SHP77 (cell line): ENCODE measurements around the gene PSEN2.

ENCODE experiments used
- DNase-seq, 2 experiments: peaks; one replicate each; lab custom pipeline; 2025; lab: John Stamatoyannopoulos, UW

Gene PSEN2

DNA sequence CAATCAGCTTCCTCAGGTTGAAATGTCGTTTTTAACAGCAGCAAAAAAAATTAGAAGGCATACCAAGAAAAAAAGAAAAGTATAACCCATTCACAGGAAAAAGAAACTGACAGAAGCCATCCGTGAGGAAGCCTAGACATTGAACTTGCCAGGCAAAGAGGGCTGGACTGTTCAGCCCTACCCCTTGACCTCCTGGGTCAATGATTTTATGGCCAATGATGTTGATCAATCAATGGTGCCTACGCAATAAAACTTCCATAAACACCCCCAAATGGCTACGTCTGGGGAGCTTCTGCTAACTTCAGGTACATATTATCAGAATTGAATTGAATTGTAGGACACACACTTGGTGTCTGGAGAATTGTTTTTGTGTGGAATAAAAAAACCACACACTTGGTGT lies 4.8 kb upstream of the PSEN2 start:
- DNase-seq, result no peak

DNA sequence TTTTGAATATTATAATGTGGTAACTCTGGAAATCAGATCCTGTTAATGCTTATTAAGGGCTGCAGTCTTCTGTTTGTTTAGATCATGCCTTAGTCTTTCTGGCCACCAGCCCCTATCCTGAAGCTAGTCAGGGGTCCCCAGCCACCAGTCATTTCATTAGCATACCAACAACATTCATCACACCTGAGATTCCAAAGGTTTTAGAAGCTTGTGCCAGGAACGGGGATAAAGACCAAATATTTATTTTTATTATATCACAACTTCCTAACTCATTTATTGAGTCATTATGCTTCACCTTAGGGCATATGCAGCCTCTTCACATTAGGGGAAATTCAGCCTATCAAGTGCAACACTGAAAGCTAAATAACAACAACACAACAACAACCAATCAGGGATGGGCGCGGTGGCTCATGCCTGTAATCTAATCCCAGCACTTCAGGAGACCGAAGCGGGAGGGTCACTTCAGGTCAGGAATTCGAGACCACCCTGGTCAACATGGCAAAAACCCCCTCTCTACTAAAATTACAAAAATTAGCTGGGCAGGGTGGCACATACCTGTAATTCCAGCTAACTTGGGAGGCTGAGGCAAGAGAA lies 2.9 kb upstream of the PSEN2 start:
- no peak for DNase-seq

DNA sequence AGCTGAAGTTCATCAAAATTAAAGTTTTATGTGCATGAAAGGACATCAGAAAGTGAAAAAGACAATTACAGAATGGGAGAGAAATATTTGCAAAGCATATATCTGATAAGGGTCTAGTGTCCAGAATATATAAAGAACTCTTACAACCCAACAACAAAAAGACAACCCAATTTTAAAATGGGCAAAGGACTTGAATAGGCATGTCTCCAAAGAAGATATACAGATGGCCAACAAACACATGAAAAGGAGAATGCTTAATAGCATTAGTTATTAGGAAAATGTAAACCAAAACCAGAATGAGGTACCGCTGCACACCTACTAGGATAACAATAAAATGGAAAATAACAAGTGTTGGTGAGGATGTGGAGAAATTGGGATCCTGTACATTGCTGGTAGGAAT lies 1.7 kb upstream of the PSEN2 start:
- no peak for DNase-seq

DNA sequence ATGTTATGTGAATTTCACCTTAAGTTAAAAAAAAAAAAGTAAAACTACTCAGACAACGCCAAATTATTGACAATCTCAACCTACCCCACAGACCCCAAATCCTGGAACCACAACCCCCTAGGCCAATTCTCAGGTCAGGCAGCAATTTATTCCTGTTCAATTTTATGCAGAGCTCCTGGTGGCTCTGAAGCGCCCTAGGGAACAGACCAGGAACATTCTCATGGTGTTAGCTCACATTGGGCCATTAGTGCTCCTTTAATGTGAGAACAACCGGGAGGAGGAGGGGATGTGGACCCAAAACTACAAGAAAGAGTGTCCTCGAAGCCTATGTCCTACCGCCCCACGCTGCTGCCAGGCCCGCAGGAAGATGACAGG lies 403 bp upstream of the PSEN2 start:
- DNase-seq, result no peak

DNA sequence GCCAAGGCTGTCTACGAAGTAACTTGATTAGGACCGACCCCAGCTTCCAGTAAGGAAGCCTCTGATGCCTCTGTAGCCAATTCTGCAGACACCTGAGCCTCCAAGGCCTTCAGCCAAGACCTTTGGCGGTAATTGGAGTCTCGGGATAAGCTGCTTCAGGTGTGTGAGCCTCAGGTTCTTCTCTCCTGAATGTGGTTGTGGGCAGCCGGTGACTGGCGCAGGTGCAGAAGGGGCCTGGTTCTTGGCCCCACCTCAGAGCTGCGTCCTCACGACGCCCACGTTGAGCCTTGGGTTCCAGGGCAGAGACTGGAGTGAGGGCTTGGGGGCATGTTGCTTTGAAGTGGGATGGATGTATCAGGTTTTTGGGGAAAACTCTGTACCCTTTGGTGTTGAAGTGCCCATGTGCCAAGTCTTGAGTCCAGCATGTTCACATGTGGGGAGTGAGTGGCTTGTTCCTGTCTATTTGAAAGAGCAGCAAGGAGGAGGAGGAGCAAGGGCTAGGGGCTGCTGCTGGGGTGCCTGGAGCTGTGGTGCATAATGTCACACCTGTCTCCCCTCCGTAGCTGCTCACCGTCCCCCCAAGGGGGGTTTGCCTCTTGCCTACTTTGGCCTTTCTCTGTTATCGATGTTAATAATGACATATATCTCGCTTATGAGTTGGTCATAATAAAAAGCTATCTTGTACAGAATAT lies 1.4 kb downstream of the PSEN2 start:
- DNase-seq, result no peak

DNA sequence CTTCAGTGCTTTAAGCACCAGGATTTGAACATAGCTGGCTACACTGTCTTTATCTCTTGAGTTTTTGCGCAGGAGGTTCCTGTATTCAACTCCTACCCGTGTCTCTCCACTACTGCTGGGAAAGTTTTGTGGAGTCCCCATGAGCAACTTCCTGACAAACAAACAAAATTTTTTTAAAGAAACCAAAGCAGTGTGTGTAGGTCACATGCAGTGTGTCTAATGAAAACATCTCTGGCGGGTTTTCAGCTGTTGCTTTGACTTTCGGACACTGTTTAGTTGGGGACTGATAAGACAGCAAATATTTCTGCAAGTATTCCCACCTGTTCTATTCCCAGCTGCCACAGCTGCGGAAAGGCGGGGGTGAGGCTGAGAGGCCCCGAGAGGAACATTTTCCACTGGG lies 2.0 kb downstream of the PSEN2 start:
- no peak for DNase-seq

DNA sequence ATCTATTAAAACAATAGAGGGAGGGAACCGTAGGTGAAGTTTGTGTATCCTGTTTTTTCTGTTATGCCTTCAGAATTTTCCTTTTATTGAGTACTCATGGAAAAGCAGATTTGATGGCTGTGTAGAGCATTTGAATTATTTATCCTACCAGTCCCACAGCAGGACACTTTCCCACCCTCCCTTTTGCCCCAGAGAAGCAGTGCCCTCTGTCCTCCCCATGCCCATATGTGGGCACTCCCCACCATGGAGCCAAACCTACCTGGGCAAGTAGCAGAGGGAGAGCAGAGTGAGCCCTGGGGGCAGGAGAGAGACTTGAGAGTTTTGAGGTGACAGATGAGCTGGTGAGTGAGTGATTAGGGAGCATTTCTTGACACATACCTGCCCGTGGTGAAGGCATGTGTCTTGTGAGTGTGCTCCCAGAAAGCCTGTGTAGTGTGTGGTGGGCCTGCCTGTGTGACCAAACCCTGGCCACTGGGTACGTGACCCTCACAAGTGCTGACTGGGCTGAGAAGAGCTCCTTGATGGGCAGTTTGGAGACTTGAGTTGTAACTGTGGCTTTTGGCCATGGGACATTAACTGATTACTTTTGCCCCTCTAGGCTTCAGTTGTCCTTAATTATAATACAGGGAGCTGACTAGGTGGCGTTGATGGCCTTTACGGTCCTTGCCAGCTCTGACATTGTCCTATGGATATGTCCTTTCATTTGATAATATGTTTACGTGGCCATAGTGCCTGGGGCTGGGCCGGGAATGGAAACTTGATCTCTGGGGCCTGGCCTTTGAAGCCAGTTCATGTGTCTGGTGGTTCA lies 3.6 kb downstream of the PSEN2 start:
- DNase-seq, result no peak

DNA sequence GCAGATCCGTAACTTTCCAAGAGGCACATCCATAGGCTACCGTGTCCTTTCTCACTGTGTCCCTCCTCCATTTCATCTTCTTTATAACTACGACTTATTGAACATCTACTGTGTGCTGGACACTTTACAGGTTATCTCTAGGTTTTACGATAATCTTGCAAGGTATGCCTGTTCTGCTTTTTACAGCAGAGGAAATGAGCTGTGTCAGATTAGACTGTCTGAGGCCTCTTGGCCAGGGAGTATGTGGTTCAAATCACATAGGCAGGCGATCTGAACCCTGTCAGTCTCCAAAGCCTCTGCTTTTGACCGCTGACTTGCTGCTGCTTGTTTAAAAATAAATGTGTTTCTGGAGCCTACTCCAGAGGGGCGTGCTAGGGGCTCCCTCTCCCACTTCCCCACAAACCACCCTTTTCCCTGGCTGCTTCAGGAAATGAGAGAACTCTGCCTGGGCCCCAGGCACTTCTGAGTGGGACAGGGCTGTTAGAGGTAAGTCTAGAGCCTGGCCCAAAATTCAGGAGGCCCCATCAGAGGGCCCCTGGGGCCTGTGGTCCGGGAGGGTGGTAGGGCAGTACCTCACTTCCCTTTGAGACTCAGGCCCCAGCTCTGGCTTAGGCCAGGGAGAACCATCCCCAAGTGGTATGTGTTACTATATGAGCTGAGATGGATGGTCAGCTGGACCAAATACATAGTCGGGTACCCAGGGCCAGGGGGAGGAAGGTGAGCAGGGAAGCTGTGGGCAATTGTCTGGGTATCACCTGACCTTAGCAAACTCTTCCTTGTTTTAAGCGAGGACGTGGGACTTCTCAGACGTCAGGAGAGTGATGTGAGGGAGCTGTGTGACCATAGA lies 4.4 kb downstream of the PSEN2 start:
- no peak for DNase-seq

DNA sequence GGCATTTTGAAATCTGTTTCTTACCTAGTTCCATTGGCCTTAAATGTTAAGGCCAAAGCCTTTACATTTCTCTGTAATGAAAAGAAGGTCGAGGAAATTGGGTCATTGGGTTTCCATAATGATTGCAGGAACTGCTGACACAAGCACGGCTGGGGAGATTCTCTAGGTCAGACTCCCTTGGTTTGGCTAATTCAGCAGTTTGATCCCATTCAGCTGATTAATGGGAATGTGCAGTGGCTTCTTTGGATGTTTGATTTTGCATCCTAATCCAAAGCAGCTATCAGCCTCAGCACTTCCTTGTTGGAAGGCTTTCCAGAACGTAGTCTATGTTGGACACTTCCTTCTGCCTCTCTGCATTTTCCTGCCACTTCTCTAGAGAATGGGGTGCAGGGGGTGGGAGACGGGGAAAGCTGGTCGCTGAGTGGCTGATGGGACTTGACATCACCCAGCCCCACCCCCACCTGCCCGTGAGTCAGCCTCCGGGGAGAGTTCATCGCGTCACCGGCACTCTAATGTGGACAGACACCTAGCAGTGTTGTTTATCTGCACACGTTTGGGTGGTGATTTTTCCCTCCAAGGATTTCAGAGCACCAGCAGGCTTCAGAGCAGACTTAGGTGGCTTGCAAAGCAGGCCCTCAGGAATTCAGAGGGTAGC lies 5.4 kb downstream of the PSEN2 start:
- DNase-seq, result no peak

DNA sequence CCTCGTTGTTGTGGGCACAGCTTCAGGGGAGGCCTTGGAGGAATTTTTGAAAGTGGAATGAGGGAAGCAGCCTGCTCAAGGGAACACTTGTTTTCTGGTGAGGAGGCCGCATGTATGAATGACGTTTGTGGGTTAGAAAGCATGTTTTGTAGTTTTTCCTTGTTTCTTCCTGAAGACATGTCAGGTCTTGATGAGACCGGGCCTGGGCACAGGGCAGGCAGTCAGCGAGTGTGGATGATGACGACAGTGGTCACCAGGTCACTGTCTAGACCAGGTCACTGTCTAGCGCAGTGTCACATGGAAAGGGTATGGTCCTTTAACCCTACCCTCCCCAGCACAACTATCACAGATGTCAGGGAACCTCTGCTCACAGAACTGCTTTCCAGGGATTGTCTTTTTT lies 7.3 kb downstream of the PSEN2 start:
- no peak for DNase-seq

DNA sequence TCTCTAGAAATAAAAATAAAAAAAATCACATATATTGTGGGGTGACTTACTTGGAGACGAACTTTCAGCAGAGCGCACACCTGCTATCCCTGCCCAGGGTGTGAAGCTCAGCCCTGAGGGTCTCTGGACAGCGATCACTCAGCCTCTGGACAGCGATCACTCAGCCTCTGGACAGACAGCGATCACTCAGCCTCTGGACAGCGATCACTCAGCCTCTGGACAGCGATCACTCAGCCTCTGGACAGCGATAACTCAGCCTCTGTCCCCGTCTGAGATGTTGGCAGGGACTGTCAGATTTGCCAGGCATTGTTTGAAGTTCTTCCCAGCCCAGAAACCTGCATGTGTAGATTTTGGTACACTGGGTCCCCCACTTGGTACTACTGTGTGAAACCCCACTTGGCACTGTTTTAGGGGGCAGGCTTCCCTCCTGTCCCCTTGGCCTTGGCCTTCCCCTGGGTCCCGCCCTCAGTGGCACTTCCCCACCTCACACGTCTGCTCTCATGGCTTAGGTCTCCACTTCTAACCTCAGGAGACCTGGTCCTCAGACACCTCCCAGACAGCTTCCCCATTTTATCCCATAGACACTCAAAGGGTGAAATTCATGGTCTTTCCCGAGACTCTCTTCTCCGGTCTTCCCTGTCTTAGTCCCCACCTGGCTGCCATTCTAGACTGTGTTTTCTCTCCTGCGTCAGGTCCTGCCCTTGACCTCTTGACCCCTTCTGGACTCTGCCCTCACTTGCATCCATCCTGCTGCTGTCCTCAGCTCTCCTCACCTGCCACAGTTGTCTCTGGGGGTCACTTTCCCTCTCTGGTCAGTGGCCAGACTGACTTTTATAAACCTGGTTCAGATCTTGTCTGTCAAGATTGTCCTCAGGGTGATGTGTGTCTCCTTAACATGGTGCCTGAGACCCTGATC lies 10.2 kb downstream of the PSEN2 start:
- DNase-seq, result no peak

DNA sequence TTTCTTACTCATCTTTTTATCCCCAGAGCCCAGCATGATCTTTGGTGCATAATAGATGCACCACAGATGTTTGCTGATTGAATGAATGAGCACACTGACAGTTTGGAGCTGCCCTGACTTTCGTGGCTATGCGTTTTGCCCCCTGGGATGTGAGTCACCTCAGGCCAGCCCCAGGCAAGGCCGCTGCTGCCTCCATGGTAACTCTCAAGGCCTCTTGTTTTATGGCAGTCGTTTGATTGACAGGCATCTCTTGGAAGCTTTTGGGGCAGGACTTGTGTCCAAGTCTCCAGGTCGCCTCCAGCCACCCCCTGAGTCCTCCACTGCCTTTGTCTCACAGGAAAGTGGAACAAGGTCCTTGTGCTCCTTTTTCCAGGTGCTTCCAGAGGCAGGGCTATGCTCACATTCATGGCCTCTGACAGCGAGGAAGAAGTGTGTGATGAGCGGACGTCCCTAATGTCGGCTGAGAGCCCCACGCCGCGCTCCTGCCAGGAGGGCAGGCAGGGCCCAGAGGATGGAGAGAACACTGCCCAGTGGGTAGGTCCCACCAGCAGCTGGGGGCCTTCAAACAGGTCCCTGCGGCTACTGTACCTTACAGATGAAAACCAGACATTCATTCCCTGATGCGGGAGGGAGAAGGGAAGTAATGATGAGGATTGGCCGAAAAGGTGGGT lies 11.2 kb downstream of the PSEN2 start:
- no peak for DNase-seq

DNA sequence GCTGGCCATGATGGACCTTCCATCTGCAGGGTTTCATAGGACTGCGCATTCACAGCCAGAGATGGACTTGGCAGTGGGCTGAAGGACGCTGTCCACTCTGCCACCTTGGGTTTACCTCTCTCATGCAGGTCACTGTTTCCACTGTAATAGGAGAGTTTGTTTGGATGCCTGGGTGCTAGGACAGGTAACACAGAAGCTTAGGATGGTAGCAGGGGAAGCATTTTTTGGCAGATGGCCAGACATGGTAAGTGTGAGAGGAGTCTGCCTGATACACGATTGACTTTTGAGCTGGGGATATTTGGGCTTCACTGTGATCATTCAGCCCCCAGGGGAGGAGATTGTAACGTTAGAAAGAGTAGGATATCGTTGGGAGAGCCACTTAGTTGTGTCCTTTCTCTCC lies 11.8 kb downstream of the PSEN2 start:
- DNase-seq, result no peak

DNA sequence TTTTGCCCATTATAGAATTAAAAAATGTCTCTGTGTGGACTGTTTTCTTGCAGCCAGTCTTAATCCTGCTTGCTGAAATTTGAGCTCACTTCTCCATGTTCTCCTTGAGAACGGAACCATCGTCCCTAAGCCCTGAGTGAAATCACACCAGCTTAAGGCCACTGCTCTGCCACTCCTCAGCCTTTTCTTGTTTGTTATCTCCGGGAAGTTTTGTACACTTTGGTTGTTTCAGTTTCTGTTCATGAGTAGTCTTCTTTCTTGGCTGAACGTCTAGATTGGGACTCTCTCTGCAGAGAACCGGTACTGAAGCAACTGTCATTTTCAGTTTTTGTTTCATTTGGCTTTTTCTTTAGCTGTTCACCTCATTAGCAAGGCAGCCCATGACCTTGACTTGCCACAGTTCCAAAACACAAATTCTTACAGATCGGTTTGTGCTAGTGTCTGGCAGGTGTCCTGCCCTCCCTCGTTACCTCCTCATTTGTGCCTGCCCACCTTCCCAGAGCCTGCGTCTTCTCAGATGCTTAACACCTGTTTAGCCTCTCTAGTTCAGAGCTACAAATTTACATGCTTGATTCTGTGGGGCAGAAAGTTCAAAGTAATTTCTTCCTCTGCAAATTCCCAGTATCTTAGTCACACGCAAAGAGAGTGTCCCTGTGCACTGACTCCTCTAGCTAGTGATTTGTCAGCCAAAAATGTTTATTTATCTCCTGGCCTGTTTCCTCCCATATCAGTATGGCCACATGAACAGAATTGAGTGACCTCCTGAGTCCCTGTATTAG lies 12.4 kb downstream of the PSEN2 start:
- no peak for DNase-seq

DNA sequence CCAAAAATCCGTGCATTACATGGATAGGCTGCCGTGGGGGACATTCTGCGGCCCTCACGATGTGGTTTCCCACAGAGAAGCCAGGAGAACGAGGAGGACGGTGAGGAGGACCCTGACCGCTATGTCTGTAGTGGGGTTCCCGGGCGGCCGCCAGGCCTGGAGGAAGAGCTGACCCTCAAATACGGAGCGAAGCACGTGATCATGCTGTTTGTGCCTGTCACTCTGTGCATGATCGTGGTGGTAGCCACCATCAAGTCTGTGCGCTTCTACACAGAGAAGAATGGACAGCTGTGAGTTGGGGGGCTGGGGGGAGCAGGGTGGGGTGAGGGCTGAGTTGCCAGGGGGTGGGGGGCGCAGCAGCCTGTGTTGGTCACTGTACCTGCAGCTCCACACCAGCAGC lies 13.2 kb downstream of the PSEN2 start:
- no peak for DNase-seq

DNA sequence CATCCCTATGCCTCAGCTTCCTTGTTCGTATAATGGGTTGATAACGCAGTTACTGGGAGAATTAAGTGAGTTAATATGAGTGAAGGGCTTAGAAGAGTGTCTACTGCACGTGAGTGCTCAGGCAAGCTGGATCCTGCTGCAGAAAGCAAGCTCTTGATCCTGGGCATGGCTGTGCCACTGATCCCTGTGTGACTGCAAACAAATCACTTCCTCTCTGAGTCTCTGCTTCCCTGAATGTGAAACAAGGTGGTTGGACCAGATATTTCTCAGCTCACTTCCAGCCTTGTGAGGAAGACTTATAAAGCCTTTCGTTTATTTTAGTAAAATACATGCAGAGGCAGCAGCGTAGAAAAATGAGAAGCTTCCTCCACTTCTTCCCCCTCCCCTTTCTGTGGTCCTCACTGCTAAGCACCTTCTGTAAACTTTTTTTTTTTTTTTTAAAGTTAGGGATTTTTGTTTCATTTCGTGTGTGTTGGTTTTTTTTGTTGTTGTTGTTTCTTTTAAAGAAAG lies 13.8 kb downstream of the PSEN2 start:
- no peak for DNase-seq

DNA sequence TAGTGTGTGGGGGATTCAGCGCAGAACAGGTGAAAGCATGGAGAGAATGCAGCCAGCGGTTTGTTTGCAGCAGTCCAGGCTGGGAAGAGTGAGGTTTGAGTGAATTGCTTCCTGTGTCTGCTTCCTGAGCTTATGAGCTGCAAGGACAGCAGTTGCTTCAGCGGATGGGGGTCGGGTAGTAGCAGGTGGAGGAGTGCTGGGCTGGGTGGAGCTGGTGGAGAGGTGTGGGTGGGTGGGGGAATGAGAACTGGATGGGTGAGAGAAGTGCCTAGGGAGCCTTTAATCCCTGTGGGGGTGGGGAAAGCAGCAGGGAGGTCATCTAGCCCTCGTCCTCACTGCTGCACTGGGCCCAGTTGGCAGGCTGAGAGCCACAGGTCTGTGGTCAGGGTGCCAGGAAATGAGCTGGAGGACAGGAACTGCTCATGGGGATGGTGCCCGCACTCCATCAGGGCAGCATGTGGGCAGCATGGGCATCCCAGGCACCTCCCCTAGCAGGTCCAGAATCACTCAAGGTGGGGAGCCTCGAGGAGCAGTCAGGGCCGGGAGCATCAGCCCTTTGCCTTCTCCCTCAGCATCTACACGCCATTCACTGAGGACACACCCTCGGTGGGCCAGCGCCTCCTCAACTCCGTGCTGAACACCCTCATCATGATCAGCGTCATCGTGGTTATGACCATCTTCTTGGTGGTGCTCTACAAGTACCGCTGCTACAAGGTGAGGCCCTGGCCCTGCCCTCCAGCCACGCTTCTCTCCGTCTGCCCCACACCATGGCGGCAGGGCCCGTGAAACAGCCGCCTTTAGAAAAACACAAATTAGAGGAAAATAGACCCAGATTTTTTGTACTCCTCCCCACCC lies 14.8 kb downstream of the PSEN2 start:
- no peak for DNase-seq
